Testis (tissue), 3 donors: ENCODE measurements around the gene CAMKV. TPM values are rescaled to one million over a fixed set of nuclear protein-coding genes. Genes with fewer than 3 reads are reported as not detected.
"Not testable (repeated sequence)": the region's sequence is repeated elsewhere in the genome, so short reads cannot be mapped to it uniquely, and the experiment has no call there.

Experiments used
- DNase-seq: peaks from one replicate; pipeline ENCODE4 v3.0.0-alpha.2; 2019
- H3K27ac ChIP-seq, 2 donors: fragments of 200-600 bp; sonication (generic); one replicate each; pipeline ENCODE4 v1.5.1; 2019
- H3K27me3 ChIP-seq: fragments of 200-600 bp; sonication (generic); one replicate; pipeline ENCODE4 v1.5.1; 2019
- H3K36me3 ChIP-seq: fragments of 200-600 bp; sonication (generic); one replicate; pipeline ENCODE4 v1.5.1; 2017; ENCODE audit warnings: low read depth; ENCODE audit errors: missing control alignments
- H3K4me1 ChIP-seq: fragments of 200-600 bp; sonication (generic); one replicate; pipeline ENCODE4 v1.5.1; 2019
- H3K4me3 ChIP-seq, 2 donors: fragments of 200-600 bp; sonication (generic); one replicate each; pipeline ENCODE4 v1.5.1; 2017 to 2019
- H3K9me3 ChIP-seq: fragments of 200-600 bp; sonication (generic); one replicate; pipeline ENCODE4 v1.5.1; 2017
- CTCF ChIP-seq, 3 experiments: fragments of 450-650 bp in 2 of 3; fragments of 200-600 bp in 1 of 3; sonication (generic) in 1 of 3; IDR thresholded peaks; one replicate each; pipeline ENCODE4 v1.5.1; 2016 to 2019; ENCODE audit warnings: antibody characterized with exemption in 3 of 3, mild to moderate bottlenecking in 2 of 3, moderate library complexity in 1 of 3
- POLR2A ChIP-seq: fragments of 450-650 bp; IDR thresholded peaks from one replicate; pipeline ENCODE4 v1.6.1; 2017; ENCODE audit warnings: antibody characterized with exemption, mild to moderate bottlenecking, moderate library complexity
- WGBS, 2 donors: methylation state at CpG; one replicate each; pipeline ENCODE4 v1.1.5; 2018; 5-methylcytosine and 5-hydroxymethylcytosine counted together
- intact Hi-C: fragments of 100-400 bp; cut with DNase I; formaldehyde crosslinking; loops from one replicate; pipeline ENCODE4 v1.15.1; 2023; ENCODE audit warnings: low total_unique reads
- polyA plus RNA-seq: library from polyadenylated mRNA; stranded (reverse); fragments of 350-450 nt; fragmentation: Illumina TruSeq; extraction: RNeasy Lipid Tissue Mini Kit (QIAGEN cat#74804); gene quantifications from one replicate; pipeline ENCODE4 v1.2.3, GENCODE V29; 2014; ENCODE audit warnings: low read depth, low replicate concordance; ENCODE audit not compliant: insufficient read depth
- total RNA-seq, 2 donors: library from RNA; depleted of rRNA; stranded (reverse); fragments of >200 nt; gene quantifications; one replicate each; pipeline ENCODE4 v1.2.3, GENCODE V29; 2016

The CAMKV gene
- total and polyA plus RNA-seq, 3 donors from 2014 or later: 1.2 to 4.0 (median 2.3) TPM

- DNase-seq: no peak
- Histone ChIP-seq H3K4me1 (peaks cover 3% of the 10 kb centered on the region), H3K36me3 (no peaks in the 10 kb centered on the region), H3K27ac (no peak overlapping the region), H3K27me3 (no peaks in the 10 kb centered on the region), H3K4me3 (no peak overlapping the region), H3K9me3 (no peaks in the 10 kb centered on the region)
- 49 to 60% methylated on average over 1 to 2 of the region's 2 CpGs for WGBS, 2 donors
- TF ChIP-seq CTCF (IDR thresholded peaks at IDR 0.05) (no peak), POLR2A (no peak)
- intact Hi-C loops: no loop called here
Observed at GRCh38 chr3:49840388-49840787, 29.3 kb downstream of the CAMKV start.

- no peaks in the 10 kb centered on the region for H3K27me3 ChIP-seq
- TF ChIP-seq POLR2A (no peak), CTCF (IDR thresholded peaks at IDR 0.05) (peak; percentile 87 to 93 (median 91))
- H3K4me1 ChIP-seq: peaks cover 3% of the 10 kb centered on the region
- no peak overlapping the region for H3K4me3 ChIP-seq
- H3K27ac ChIP-seq: peak overlapping the region in 1 of 2 donors; percentile 56
- no peaks in the 10 kb centered on the region for H3K9me3 ChIP-seq
- intact Hi-C loops: loop anchor here (5.0 kb wide), 1 partner anchor 37 kb away; the partner anchor contains the start of gene INKA1
- 25 to 38% methylated on average over 6 of the region's 6 CpGs for WGBS, 2 donors
- peak; percentile 85 for DNase-seq
- no peaks in the 10 kb centered on the region for H3K36me3 ChIP-seq
Observed at GRCh38 chr3:49839193-49839809, 30.4 kb downstream of the CAMKV start.

- intact Hi-C loops: no loop called here
- no peaks in the 10 kb centered on the region for H3K4me1 ChIP-seq
- H3K27me3 ChIP-seq: no peaks in the 10 kb centered on the region
- WGBS, 2 donors: 54 to 79% methylated on average over 3 of the region's 3 CpGs
- no peak for DNase-seq
- H3K36me3 ChIP-seq: no peaks in the 10 kb centered on the region
- H3K4me3 ChIP-seq: no peak overlapping the region
- no peaks in the 10 kb centered on the region for H3K9me3 ChIP-seq
- no peak for TF ChIP-seq CTCF (IDR thresholded peaks at IDR 0.05)
- TF ChIP-seq POLR2A: no peak
- H3K27ac ChIP-seq: no peak overlapping the region
Observed at GRCh38 chr3:49831341-49831740, 38.4 kb downstream of the CAMKV start.

GRCh38 chr3:49826016-49826415 is 43.7 kb downstream of the CAMKV start:
- Histone ChIP-seq H3K9me3 (no peaks in the 10 kb centered on the region), H3K4me3 (no peak overlapping the region), H3K4me1 (no peaks in the 10 kb centered on the region), H3K36me3 (no peaks in the 10 kb centered on the region), H3K27ac (no peak overlapping the region), H3K27me3 (no peaks in the 10 kb centered on the region)
- DNase-seq: no peak
- 85 to 88% methylated on average over 6 of the region's 6 CpGs for WGBS, 2 donors
- TF ChIP-seq CTCF (IDR thresholded peaks at IDR 0.05) (no peak), POLR2A (no peak)
- intact Hi-C loops: no loop called here

- H3K36me3 ChIP-seq, DNase-seq, H3K4me1 ChIP-seq, H3K27me3 ChIP-seq, H3K9me3 ChIP-seq, H3K27ac ChIP-seq, intact Hi-C loops, H3K4me3 ChIP-seq: not testable (repeated sequence)
- 61 to 95% methylated on average over 3 of the region's 3 CpGs for WGBS, 2 donors
Observed at GRCh38 chr3:49823131-49823530, 46.6 kb downstream of the CAMKV start.
